Stimulated activated CD8-positive, alpha-beta memory T cell treated with anti-CD3 and anti-CD28 coated beads, Interleukin-12 subunit alpha, Interleukin-12 subunit beta, amount 100 ng/mL, for 1 hour (primary cell): ENCODE data around the gene YAP1.

ENCODE experiments used
- DNase-seq: peaks from one replicate; pipeline ENCODE4 v3.0.0-alpha.2; 2020; ENCODE audit warnings: low read depth

Gene YAP1

DNA sequence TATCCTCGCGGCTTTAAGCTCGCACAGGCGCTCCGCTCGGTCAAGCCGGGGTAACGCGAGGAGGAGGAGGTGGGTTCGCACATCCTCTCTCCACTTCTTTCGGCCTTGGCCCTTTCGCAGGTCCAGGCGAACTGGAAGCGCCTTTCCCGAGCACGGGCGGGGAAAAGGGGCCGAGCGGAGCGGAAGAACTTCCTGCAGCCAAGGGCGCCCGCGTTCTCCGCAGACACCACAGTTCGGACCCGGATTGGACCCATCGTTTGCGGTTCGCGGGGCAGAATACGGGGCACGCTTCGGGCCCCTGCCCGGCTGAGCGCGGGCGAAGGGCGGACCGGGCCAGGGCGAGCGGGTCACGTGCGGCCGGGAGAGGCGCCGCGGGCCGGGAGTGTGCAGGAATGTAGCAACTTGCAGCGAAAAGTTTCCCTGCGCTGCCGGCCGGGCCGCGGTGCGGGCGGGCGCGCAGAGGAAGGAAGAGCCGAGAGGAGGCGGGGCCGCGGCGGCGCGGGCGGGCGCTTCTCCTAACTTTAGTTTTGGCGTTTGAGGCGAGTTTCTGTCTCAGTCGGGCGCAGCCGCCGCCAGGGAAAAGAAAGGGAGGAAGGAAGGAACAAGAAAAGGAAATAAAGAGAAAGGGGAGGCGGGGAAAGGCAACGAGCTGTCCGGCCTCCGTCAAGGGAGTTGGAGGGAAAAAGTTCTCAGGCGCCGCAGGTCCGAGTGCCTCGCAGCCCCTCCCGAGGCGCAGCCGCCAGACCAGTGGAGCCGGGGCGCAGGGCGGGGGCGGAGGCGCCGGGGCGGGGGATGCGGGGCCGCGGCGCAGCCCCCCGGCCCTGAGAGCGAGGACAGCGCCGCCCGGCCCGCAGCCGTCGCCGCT, at the start of gene YAP1:
Gene YAP1 (plus strand): TSS at position 552 of the 865 bp plus-strand sequence. CDS start 402 bp downstream, outside the sequence.
- peak; percentile 27 for DNase-seq

DNA sequence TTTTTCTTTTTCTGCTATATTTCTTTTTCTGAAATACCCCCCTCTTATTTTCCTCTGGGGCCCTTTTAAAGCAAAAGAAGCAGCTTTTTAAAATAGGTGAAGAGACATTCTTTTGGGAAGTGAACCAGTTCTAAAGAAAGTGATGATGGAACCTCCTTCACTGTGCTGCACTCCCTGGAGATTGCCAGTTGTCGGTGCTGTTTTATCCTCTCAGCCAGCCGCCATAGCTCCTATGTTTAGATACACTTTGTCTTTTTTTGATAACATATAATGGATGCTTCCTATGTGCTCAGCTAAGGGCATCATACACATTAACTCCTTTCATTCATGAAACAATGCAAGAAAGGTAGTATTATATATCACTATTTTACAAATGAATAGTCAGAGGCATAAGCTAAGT, 49.0 kb upstream of the YAP1 start:
- no peak for DNase-seq

DNA sequence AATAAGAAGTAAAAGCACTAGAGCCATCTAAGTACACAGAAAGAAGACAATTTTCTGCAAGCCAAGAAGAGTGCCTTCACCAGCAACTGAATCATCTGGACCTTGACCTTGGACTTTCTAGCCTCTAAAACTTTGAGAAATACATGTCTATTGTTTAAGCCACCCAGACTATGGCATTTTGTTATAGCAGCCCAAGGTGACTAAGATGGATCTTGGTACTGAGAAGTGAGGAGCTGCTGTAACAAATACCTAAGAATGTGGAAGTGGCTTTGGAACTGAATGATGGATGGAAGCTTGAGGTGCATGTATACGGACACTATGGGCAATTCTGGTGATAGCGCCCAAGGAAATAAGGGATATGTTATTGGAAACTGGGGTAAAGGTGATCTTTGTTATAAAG, 48.1 kb upstream of the YAP1 start:
- no peak for DNase-seq

DNA sequence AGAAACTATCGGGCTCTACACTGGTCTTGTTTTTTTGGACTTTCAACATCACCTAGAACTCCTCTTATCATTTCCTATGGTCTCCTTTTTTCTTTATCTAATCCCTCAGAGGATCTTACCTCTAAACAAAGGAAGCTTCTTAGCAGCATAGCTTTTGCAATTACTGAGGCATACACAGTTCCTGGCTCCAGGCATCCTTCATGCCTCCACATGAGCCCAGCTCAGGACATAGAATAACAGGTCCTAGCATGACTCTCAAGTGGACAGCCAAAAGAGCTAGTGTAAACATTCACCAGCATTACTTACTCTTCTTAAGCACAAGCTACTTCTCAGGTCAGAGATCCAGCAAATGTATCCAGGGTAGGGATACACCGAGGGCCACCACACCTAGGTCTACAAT, 45.9 kb upstream of the YAP1 start:
- no peak for DNase-seq

DNA sequence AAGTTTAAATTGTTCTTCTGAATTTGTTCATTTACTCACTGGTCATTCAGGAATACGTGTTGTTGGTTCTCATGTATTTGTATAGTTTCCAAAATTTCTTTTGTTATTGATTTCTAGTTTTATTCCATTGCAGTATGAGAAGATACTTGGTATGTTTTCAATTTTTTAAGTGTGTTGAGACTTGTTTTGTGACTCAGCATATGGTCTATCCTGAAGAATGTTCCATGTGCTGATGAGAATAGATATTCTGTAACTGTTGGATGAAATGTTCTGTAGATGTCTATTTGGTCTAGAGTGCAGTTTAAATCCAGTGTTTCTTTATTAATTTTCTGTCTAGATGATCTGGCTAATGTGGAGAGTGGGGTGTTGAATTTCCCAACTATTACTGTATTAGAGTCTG, 39.5 kb upstream of the YAP1 start:
- DNase-seq, result no peak

DNA sequence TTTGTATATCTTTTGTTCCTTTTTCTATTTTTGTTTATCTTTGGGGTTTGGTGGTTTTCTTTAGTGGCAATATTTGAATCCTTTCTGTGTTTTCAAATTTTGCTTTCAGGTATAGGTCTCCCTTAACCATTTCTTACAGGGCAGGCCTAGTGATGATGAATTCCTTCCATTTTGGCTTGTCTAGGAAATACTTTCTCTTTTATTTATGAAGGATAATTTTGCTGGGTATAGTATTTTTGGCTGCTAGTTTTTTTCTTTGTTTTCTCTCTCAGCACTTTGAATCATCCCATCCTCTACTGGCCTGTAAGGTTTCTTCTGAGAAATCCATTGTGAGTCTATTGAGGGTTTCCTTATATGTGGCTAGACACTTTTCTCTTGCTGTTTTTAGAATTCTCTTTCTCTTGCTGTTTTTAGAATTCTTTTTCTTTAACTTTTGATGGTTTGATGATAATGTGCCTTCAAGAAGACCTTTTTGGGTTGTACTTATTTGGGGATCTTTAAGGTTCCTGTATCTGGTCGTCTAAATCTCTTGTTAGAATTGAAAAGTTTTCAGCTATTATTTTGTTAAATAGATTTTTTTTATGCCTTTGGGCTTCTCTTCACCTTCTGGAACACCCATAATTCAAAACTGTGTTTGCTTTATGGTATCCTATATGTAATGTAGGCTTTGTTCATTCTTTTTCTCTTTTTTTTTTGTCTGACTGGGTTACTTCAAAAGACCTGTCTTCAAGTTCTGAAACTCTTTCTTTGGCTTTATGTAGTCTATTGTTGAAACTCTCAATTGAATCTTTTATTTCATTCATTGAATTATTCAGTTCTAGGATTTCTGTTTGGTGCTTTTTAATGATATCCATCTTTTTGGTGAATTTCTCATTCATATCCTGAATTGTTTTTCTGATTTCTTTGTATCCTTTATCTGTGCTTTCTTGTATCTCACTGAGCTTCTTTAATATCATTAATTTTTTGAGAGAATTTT, 38.5 kb upstream of the YAP1 start:
- no peak for DNase-seq

DNA sequence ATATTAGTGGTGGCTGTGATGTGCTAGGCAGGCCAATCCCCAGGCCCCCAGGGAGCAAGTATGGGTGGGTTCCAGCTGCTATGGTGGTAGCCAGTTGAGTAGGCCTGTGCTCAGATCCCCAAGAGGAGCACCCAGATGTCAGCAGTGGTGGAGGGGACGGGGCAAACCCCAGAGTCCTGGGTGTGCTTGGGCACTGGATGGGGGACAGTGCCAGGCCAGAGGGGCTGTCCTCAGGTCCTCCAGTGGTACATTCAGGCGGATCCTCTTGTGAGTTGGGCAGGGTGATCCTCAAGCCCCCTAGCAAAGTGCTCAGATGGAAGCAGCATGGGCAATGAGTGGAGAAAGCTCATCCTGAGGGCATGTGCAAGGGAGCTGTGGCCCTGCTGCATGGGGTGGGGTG, 37.0 kb upstream of the YAP1 start:
- no peak for DNase-seq

DNA sequence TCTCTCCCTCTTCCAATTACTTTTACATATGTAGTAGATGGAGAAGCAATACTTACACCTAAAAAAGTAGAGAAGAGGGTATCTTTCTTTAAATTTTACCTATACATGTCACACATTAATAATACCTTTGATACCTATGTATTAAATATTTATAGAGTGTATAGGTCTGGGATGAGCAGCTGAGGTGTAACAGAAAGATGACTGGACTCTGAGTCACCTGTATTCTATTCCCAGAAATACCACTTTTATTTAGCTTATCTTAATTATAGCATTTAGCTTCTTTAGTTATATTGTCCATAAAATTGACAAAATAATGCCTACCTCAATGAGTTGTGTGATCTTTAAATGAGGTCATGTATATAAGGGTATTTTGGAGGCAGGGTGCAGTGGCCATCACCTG, 30.6 kb upstream of the YAP1 start:
- DNase-seq, result no peak

DNA sequence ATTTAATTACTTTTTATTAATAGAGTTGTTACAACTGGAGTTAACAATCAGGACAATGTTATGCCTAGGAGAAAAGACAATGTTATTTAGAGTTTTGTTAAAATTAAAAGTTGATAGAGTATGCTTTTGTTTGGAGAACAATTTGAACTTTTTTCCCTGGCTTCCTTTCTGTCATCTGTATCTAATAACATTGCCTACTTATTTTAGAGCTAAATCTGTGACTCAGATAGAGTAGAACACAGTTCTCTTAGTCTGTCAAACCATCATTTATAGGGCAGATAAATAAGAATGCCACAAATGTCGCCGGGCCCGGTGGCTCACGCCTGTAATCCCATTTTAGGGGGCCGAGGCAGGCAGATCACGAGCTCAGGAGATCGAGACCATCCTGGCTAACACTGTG, 28.9 kb upstream of the YAP1 start:
- no peak for DNase-seq

DNA sequence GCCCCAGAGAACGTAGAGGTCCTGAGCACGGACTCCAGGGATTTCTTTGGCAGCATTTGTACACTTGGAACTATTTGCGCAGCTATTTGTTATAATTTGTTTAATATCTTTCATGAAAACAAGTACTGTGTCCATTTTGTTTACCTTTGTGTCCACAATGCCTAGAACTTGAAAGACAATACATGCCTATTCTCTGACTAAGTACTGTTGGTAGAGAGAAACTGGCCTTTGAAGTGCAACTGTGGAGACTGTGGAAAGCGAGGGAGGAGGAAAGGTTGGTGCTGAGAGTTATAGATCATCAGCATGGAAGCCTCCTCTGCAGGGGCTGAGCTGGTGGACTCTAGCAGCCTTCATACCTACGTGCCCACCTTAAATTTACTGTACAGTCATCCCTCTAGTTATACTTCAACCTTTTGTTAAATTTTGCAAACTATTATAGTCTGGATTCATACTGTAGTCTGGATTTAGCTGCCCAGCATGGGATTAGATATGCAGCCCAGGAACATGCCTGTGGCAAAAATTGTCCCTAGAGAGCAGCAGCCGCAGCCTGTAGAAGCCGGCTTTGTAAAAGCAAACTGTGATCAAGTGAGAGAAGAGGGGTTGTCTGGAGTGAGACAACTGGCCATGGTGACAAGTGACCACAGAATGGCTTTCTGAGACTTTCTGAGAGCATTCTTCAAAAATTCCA, 24.2 kb upstream of the YAP1 start:
- DNase-seq, result no peak

DNA sequence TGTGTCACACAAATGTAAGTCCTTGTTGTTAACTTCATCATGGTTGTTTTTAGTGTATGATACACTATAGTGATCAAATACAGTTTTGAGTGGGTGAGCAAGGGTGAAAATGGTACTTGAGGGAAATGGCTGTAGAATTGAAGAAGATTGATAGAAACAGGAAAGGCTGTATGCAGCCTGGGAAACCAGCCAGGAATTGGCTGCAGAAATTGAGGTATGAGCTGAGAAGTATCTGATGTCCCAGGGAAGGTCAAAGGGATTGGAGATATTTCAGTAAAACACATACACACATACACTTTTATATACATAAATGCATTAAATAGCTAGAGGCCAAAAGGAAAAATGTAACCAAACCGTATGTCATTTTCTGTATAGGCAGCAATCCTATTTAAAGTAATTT, 13.1 kb upstream of the YAP1 start:
- DNase-seq, result no peak

DNA sequence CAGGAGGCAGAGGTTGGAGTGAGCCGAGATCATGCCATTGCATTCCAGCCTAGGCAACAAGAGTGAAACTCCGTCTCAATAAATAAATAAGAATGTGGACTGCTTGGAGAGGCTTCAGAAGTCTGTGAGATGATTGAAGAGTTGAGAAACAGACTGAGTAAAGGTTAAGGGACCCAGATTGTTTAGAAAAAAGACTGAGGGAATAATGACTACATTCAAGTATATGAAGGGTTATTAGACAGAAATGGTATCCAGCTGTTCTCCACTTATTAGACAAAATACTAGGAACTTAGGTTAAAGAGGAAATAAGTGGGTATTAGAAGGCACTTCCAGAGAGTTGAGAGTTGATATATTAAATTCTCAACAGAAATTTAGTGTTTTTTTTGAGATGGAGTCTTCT, 10.5 kb upstream of the YAP1 start:
- no peak for DNase-seq

DNA sequence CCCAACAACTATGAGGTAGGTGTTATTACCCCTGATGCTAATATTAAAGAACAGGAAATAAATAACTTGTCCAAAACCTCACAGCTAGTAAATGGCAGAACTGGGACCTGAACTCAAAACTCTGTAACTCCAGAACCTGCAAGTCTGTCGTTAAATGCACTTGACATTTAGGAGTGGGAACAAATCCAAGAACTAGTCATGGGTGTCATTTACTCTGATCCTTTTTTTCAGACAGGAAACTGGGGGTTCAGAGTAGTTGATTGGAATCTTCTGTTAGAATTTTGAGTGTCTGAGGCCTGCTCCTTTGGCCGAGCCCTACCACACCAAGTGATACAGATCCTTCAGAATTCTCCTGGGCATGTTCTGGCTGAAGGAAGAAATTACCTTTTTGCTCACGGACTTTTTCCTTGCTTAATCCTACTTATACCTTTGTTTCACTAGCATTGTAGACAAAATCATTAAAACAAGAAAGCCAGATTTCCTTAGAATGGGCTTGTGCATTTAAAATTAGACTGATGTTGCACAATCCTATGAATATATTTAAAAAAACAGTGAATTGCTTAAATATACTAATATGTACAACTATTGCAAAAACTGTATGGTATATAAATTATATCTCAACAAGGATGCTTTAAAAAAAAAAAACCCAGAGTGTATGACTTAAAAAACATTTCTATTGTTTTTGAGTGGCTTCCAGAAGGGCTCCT, 1.4 kb upstream of the YAP1 start:
- DNase-seq, result no peak

DNA sequence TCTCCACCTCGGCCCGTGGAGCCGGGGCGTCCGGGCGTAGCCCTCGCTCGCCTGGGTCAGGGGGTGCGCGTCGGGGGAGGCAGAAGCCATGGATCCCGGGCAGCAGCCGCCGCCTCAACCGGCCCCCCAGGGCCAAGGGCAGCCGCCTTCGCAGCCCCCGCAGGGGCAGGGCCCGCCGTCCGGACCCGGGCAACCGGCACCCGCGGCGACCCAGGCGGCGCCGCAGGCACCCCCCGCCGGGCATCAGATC, 439 bp downstream of the YAP1 start:
- no peak for DNase-seq

DNA sequence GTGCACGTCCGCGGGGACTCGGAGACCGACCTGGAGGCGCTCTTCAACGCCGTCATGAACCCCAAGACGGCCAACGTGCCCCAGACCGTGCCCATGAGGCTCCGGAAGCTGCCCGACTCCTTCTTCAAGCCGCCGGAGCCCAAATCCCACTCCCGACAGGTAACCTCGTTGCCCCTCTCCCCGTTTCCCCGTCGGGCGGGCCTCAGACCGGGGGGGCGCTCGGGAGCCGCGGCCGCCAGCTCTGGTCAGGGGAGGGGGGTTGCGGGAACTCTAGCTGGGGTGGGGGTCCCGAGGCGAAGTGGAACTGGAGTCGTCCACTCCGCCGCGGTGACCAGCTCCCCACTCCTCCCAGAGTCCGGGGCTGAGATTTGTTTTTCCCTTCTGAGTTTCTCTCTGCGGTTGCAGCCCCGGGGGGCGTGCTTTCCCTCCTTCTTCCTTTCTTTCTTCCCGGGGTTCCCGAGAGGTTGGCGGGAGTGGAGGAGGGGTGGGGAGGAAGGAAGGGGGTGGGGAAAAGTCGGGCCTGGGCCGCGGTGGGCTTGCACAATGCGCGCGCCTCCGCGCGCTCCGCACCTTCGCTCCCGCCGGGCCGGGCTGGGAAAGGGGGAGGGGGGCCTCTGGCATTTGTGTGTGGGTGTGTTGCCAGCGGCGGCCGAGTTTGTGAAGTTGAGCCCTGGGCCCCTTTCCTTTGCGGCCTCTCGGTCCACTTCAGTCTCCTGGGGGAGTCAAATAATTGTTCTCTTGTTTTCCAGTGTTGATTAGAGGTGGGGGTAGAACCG, 952 bp downstream of the YAP1 start:
- DNase-seq, result no peak

DNA sequence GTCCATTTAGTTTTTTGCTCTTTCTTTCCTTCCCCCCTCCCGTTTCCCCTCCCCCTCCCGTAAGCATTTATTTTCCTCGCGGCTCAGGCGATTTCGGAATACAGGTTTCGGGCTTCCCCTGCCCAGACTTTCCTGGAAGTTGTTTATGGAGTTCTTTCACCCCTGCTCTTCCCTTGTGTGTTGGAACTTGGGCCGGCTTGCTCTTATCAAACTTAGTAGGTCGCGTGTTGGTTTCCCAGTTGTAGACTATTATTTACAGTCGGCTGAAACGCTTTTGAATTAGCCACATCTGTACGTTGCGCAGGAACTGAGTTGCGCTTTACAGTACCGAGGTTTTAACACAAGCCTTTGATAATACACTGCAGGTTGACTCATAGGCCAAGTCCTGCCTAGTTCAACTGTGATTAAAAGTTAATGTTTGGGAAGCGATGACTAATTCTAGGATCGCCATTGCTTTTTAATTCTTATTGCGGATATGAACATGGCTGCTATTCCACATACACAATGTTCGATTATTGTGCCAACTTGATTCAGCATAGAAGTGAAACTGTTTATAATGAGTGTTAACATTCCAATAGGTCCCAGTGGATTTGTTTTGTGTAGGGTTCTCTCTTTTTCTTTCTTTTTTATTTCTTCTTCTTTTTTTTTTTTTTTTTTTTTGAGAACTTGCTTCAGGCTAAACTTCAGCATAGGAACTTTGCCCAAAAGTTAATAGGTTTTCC, 1.7 kb downstream of the YAP1 start:
- no peak for DNase-seq

DNA sequence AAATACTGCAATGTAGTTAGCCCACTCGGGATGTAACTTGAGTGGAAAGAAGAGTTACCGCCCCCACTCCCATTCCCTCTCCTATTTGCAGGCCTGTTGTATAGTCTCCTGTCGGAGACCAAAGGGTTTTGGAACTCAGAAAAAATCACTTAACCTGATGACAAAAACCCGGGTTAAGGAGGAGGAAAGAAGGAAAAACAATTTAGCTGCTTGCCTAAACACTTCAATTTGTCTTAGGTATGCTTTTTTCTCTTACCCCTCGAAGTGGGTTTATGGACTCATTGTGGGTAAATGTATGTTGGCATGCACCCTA, 2.2 kb downstream of the YAP1 start:
- no peak for DNase-seq

DNA sequence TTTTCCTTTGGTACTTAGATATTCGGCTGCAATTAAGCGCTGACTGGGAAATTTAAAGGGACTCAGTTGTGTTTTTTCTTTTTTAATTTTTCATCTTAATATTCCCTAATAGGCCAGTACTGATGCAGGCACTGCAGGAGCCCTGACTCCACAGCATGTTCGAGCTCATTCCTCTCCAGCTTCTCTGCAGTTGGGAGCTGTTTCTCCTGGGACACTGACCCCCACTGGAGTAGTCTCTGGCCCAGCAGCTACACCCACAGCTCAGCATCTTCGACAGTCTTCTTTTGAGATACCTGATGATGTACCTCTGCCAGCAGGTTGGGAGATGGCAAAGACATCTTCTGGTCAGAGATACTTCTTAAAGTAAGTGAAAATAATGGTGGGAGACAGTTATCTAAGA, 3.8 kb downstream of the YAP1 start:
- DNase-seq, result no peak

DNA sequence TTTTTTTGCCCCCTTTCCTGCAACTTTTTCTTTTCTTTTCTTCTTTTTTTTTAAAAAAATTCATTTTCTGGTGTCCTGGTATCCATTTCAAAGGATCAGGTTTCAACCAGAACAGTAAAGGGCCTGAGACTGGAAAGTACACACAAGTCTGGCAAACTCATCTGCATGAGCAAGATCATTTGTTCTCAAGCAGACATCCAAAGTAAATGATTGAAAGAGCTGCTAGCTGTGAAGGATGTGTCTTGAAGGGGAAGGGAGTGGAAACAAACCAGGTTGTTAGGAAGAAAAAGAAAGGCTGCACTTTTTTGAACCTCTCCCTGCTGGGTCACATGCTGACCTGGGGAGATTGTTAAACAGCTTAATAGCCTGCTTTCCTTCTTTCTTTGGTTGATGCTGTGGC, 5.3 kb downstream of the YAP1 start:
- DNase-seq, result no peak

DNA sequence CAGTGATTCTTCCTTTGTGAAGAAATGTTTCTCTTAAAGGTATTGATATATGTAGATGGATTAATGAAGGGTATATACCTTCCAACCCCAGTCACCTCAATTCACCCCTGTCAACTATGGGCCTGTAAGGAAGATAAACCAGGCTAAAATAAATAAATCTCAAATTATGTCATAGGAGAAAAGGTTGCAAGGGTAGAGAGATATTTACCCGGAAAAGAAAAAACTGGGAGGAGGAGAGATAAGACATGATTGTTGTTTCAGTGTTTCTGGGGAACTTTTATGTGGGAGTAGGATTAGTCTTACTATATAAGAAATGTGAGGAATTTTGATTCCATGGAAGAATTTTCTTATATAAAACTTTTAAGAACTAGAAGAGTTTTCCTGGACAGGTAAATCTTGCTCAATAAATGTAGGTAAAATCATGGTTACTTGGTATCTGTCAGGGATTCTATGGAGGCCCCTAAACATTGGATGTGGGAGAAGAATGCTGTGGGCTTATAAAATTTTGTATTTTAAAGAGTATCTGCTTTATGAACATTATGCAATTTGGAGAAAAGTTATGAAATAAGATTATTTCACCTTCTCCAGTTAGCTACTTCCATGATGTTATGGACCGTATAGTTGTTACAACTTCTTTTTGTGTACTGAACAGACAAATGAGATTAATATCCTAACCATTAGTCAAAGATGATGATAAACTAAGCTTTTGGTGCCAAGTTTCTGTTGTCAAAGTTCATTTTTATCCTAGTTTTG, 6.4 kb downstream of the YAP1 start:
- no peak for DNase-seq
